ENCODE results near the gene HADHB.

DNA sequence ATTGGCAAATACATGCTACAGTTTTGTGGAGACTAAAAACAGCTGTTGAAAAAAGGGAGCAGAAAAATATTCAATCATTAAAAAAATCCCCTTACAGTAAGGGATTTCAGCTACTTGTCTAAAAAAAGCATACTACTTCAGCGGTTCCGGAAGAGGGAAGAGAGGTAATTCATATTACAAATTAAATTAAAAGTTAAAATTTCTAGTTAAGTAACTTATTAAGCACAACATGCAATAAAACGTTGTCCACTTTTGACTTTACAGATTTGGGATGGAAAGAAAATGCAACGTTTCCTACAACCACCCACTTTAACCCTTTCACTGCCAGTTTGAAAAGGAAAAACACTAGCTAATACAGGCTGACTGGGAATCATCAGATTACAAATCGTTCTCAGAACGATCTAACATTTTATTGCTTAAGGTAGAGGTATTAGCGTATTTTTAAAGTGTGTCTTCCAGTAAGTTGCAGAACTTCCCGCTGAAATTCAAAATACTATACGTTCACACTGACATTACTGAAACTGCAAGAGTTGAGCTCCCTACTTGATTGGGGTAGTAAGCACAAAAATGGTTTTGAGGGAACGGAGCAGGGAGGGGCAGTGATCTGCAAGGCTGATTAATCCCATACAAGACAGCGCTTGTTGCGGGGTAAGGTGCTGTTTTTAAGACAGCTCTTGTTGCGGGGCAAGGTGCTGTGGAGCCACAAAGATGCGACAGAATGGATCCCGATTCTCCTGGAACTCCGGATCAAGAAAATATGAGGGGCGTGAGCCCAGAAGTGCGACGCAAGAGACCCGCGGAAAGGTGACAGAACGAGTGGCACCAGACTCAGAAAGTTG is 1.1 kb upstream of the HADHB start:
- TF ChIP-seq ZFX (IDR thresholded peaks at IDR 0.05; ENCODE audit: borderline replicate concordance): no peak
- TF ChIP-seq, protein P1, sequence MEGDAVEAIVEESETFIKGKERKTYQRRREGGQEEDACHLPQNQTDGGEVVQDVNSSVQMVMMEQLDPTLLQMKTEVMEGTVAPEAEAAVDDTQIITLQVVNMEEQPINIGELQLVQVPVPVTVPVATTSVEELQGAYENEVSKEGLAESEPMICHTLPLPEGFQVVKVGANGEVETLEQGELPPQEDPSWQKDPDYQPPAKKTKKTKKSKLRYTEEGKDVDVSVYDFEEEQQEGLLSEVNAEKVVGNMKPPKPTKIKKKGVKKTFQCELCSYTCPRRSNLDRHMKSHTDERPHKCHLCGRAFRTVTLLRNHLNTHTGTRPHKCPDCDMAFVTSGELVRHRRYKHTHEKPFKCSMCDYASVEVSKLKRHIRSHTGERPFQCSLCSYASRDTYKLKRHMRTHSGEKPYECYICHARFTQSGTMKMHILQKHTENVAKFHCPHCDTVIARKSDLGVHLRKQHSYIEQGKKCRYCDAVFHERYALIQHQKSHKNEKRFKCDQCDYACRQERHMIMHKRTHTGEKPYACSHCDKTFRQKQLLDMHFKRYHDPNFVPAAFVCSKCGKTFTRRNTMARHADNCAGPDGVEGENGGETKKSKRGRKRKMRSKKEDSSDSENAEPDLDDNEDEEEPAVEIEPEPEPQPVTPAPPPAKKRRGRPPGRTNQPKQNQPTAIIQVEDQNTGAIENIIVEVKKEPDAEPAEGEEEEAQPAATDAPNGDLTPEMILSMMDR (IDR thresholded peaks at IDR 0.05): no peak
